OCI-LY7 (cell line): ENCODE measurements around the gene KLLN. TPM values are rescaled to one million over a fixed set of nuclear protein-coding genes. Genes with fewer than 3 reads are reported as not detected.

Source experiments
- BruUV-seq: library from RNA; stranded (reverse); fragments of 400-500 nt; replicated peaks from 2 replicates; lab custom pipeline; 2021; lab: Mats Ljungman, UMichigan
- CTCF ChIA-PET: fragments of 300-600 bp; sonication (Branson Sonifier 250); formaldehyde crosslinking; loops from one replicate; lab custom pipeline; 2022; ENCODE audit warnings: antibody characterized with exemption; ENCODE audit not compliant: unreplicated experiment; lab: Charles Lee
- POLR2A ChIA-PET: fragments of 300-600 bp; sonication (Branson Sonifier 250); formaldehyde crosslinking; loops from one replicate; lab custom pipeline; 2022; ENCODE audit warnings: antibody characterized with exemption; lab: Charles Lee
- DNase-seq: peaks from one replicate; pipeline ENCODE4 v3.0.0-alpha.2; 2015; ENCODE audit warnings: low spot score
- H2AFZ ChIP-seq: fragments of 200-600 bp; sonication (generic), shearing (Covaris generic); 2 replicates; pipeline ENCODE4 v1.6.1; 2014; ENCODE audit warnings: mild to moderate bottlenecking, antibody characterized with exemption, low read length, moderate library complexity
- H3K27ac ChIP-seq: fragments of 200-600 bp; sonication (generic); 2 replicates; pipeline ENCODE4 v1.5.1; 2014; ENCODE audit warnings: mixed run types, low read depth, mild to moderate bottlenecking, moderate library complexity, low read length, inconsistent platforms; ENCODE audit not compliant: poor library complexity, severe bottlenecking
- H3K36me3 ChIP-seq: fragments of 200-600 bp; sonication (generic); 2 replicates; pipeline ENCODE4 v1.6.1; 2014; ENCODE audit warnings: mild to moderate bottlenecking, antibody characterized with exemption, low read length, moderate library complexity, mixed read lengths; ENCODE audit not compliant: insufficient read depth
- H3K4me1 ChIP-seq: fragments of 200-600 bp; sonication (generic); 2 replicates; pipeline ENCODE4 v1.5.1; 2014; ENCODE audit warnings: mild to moderate bottlenecking, low read length; ENCODE audit not compliant: insufficient read depth, poor library complexity, severe bottlenecking
- H3K4me2 ChIP-seq: fragments of 200-600 bp; sonication (generic); 2 replicates; pipeline ENCODE4 v1.6.1; 2014; ENCODE audit warnings: mild to moderate bottlenecking, low read length
- H3K4me3 ChIP-seq: fragments of 200-600 bp; sonication (generic); 2 replicates; pipeline ENCODE4 v1.5.1; 2014; ENCODE audit warnings: mild to moderate bottlenecking, low read depth, low read length; ENCODE audit not compliant: poor library complexity, severe bottlenecking
- H3K79me2 ChIP-seq: fragments of 200-600 bp; sonication (generic); 2 replicates; pipeline ENCODE4 v1.6.1; 2016; ENCODE audit warnings: low read depth, mild to moderate bottlenecking, low read length, moderate library complexity, mixed read lengths; ENCODE audit not compliant: insufficient read depth
- H3K9me2 ChIP-seq: fragments of 200-600 bp; sonication (generic); 2 replicates; pipeline ENCODE4 v1.6.1; 2016; ENCODE audit warnings: mild to moderate bottlenecking, low read length, mixed read lengths; ENCODE audit not compliant: insufficient read depth
- H3K9me3 ChIP-seq: fragments of 200-600 bp; sonication (generic); 2 replicates; pipeline ENCODE4 v1.6.1; 2014; ENCODE audit warnings: mild to moderate bottlenecking, mixed run types, low read length, mixed read lengths
- H4K20me1 ChIP-seq: fragments of 200-600 bp; sonication (generic); 2 replicates; pipeline ENCODE4 v1.6.1; 2014; ENCODE audit warnings: mild to moderate bottlenecking, antibody characterized with exemption, low read length, moderate library complexity, mixed read lengths; ENCODE audit not compliant: insufficient read depth
- CTCF ChIP-seq: fragments of 200-600 bp; sonication (generic); conservative IDR thresholded peaks from 2 replicates; pipeline ENCODE4 v1.5.1; 2014; ENCODE audit warnings: mild to moderate bottlenecking, antibody characterized with exemption, low read length, moderate library complexity, mixed read lengths
- EZH2phosphoT487 ChIP-seq: fragments of 200-600 bp; sonication (generic); IDR thresholded peaks from 2 replicates; pipeline ENCODE4 v1.6.1; 2018; ENCODE audit warnings: low read depth, borderline replicate concordance, mild to moderate bottlenecking, mixed run types, antibody characterized with exemption, low read length, moderate library complexity, mixed read lengths
- intact Hi-C: fragments of 100-400 bp; cut with micrococcal nuclease; formaldehyde crosslinking; loops from one replicate; pipeline ENCODE4 v1.10.0; 2022; ENCODE audit not compliant: unreplicated experiment
- total RNA-seq, 2 experiments: library from RNA; depleted of rRNA in 1 of 2; stranded (reverse); fragments of >200 nt in 1 of 2; shearing (Covaris generic) in 1 of 2; gene quantifications; 2 replicates each; pipeline ENCODE4 v1.2.3, GENCODE V29; 2014 to 2022

KLLN gene
- total RNA-seq, 2 experiments from 2014 or later, result 3.8 to 5.5 TPM

DNA sequence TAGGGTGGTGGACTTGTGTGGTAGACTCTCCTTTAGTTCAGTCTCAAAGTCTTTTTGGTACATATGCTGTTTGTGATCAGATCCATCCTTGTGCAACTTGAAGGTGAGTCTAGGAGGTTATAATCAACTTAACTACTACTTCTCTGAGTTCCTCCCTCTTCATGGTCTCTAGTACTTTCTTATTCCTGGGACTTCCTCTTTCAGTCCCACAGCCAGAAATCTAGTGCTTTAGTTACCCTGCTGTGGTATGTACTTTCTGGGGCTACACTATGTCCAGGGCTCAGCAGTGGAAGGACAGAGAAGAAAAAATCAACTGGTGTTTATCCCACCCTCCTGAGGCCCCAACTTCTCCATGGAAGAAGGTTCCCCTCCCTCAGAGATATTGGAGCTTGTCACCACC is 25.9 kb downstream of the KLLN start:
- Histone ChIP-seq H3K4me2 (no peak overlapping the region), H3K36me3 (no peaks in the 10 kb centered on the region), H3K4me3 (no peak overlapping the region), H3K9me2 (no peaks in the 10 kb centered on the region), H4K20me1 (no peaks in the 10 kb centered on the region), H3K9me3 (no peaks in the 10 kb centered on the region), H3K79me2 (no peaks in the 10 kb centered on the region), H2AFZ (no peak overlapping the region; the same call in 1 of the 2 replicates), H3K27ac (no peak overlapping the region), H3K4me1 (peaks cover 7% of the 10 kb centered on the region)
- ChIA-PET POLR2A (interaction anchor here (1.0 kb wide), 1 partner anchor 714 kb away, joined by 3 read pairs; no protein-coding TSS in a partner anchor), CTCF (no interaction called here)
- BruUV-seq, result no TSS peak
- no peak for TF ChIP-seq CTCF
- TF ChIP-seq EZH2phosphoT487, result no peak
- peak; percentile 22 for DNase-seq
- intact Hi-C loops, result no loop called here

DNA sequence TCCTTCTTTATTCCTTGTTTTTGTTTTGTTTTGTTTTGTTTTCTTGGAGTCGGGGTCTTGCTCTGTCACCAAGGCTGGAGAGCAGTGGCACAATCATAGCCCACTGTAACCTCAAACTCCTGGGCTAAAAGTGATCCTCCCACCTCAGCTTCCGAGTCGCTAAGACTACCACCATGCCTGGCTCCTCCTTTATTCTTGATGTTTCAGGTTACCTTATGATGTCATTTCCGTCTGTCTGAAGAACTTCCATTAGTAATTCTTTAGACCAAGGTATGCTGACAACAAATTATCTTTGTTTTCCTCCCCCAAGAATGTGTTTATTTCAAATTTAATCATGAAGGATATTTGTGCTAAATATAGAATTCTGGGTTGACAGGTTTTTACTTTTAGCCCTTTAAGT is 27.2 kb downstream of the KLLN start:
- Histone ChIP-seq H3K9me3 (no peaks in the 10 kb centered on the region), H4K20me1 (no peaks in the 10 kb centered on the region), H3K4me3 (no peak overlapping the region), H3K9me2 (no peaks in the 10 kb centered on the region), H2AFZ (no peak overlapping the region), H3K27ac (no peak overlapping the region), H3K4me1 (peaks cover 7% of the 10 kb centered on the region), H3K4me2 (no peak overlapping the region), H3K79me2 (no peaks in the 10 kb centered on the region), H3K36me3 (no peaks in the 10 kb centered on the region)
- intact Hi-C loops, result no loop called here
- CTCF ChIA-PET, result no interaction called here
- POLR2A ChIA-PET, result no interaction called here
- TF ChIP-seq EZH2phosphoT487, result no peak
- no peak for TF ChIP-seq CTCF
- BruUV-seq, result no TSS peak
- DNase-seq, result no peak

- CTCF ChIA-PET, result no interaction called here
- no peak overlapping the region for H3K27ac ChIP-seq
Measured at GRCh38 chr10:87829986-87830729, 33.2 kb downstream of the KLLN start.

More at GRCh38 chr10:87829986-87830729, 33.2 kb downstream of the KLLN start:
- Histone ChIP-seq H3K4me1 (no peaks in the 10 kb centered on the region), H2AFZ (no peak overlapping the region), H3K9me3 (no peaks in the 10 kb centered on the region), H3K4me2 (no peak overlapping the region), H3K36me3 (no peaks in the 10 kb centered on the region), H3K4me3 (no peak overlapping the region), H3K79me2 (no peaks in the 10 kb centered on the region), H3K9me2 (no peaks in the 10 kb centered on the region), H4K20me1 (no peaks in the 10 kb centered on the region)
- TF ChIP-seq EZH2phosphoT487 (no peak), CTCF (no peak)
- no peak for DNase-seq
- intact Hi-C loops, result no loop called here
- POLR2A ChIA-PET, result interaction anchor here (0.6 to 2.2 kb wide), 7 partner anchors 11 to 751 kb away, joined by 3 to 13 read pairs (median 4); partner anchors contain the start of gene ATAD1
- no TSS peak for BruUV-seq
